ENCODE data around the gene ESPN. TPM values are rescaled to one million over a fixed set of nuclear protein-coding genes. Genes with fewer than 3 reads are reported as not detected.

The ESPN gene
- total RNA-seq, 1 experiment from 2014 or later: 2.2 TPM

- H3K9me3 Mint-ChIP-seq (ENCODE audit: low read depth, unreplicated experiment): no peaks in the 10 kb centered on the region
- no peak overlapping the region for H3K27ac Mint-ChIP-seq (ENCODE audit: unreplicated experiment)
- H3K27me3 Mint-ChIP-seq (ENCODE audit: unreplicated experiment): peaks cover 20% of the 10 kb centered on the region
- intact Hi-C loops (cut with micrococcal nuclease; ENCODE audit: unreplicated experiment): no loop called here
- H3K4me3 Mint-ChIP-seq (ENCODE audit: low read depth, unreplicated experiment): no peak overlapping the region
- TF ChIP-seq, protein P1, sequence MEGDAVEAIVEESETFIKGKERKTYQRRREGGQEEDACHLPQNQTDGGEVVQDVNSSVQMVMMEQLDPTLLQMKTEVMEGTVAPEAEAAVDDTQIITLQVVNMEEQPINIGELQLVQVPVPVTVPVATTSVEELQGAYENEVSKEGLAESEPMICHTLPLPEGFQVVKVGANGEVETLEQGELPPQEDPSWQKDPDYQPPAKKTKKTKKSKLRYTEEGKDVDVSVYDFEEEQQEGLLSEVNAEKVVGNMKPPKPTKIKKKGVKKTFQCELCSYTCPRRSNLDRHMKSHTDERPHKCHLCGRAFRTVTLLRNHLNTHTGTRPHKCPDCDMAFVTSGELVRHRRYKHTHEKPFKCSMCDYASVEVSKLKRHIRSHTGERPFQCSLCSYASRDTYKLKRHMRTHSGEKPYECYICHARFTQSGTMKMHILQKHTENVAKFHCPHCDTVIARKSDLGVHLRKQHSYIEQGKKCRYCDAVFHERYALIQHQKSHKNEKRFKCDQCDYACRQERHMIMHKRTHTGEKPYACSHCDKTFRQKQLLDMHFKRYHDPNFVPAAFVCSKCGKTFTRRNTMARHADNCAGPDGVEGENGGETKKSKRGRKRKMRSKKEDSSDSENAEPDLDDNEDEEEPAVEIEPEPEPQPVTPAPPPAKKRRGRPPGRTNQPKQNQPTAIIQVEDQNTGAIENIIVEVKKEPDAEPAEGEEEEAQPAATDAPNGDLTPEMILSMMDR (IDR thresholded peaks at IDR 0.05; ENCODE audit: unreplicated experiment): no peak
- CTCF ChIA-PET: no interaction called here
- DNase-seq: no peak
- H3K4me1 Mint-ChIP-seq (ENCODE audit: low read depth, unreplicated experiment): no peaks in the 10 kb centered on the region
- no TSS peak for BruUV-seq (replicated peaks)
- H3K36me3 Mint-ChIP-seq (ENCODE audit: insufficient read depth, unreplicated experiment): no peaks in the 10 kb centered on the region
These were observed 85.3 kb downstream of the ESPN start for GRCh38 chr1:6509919-6510291.

DNA sequence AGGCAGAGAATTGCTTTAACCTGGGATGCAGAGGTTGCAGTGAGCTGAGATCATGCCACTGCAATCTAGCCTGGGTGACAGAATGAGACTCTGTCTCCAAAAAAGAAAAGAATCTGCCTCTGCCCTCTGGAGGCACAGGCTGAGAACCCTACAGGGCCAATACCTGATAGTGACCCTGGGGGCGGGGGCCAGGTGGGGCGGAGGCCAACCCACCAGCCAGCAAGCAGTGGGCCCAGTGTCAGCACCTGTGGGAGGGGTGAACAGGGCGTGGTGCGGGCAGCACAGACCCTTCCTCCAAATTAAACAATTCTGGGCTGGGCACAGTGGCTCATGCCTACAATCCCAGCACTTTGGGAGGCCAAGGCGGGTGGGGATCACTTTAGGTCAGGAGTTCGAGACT, 85.9 kb downstream of the ESPN start:
- intact Hi-C loops (cut with micrococcal nuclease; ENCODE audit: unreplicated experiment): no loop called here
- TF ChIP-seq, protein P1 (IDR thresholded peaks at IDR 0.05; ENCODE audit: unreplicated experiment): no peak
- Mint-ChIP-seq H3K36me3 (ENCODE audit: insufficient read depth, unreplicated experiment) (no peaks in the 10 kb centered on the region), H3K4me1 (ENCODE audit: low read depth, unreplicated experiment) (no peaks in the 10 kb centered on the region), H3K27me3 (ENCODE audit: unreplicated experiment) (peaks cover 14% of the 10 kb centered on the region), H3K27ac (ENCODE audit: unreplicated experiment) (no peak overlapping the region), H3K4me3 (ENCODE audit: low read depth, unreplicated experiment) (no peak overlapping the region), H3K9me3 (ENCODE audit: low read depth, unreplicated experiment) (no peaks in the 10 kb centered on the region)
- CTCF ChIA-PET: no interaction called here
- DNase-seq: no peak
- BruUV-seq (replicated peaks): no TSS peak

Small RNAs within 50 kb of the gene (microRNA-seq; reads per million reads assigned to microRNA genes)
- gene MIR4252: not detected

Other genes with a start within 250 kb of the ESPN start
- gene CHD5, start 244.5 kb upstream of the ESPN start, total RNA-seq (2022): 0.27 and 0.28 TPM in 2 replicates
- 256 and 259 TPM in 2 replicates for gene RPL22, start 225.2 kb upstream of the ESPN start, total RNA-seq (2022)
- gene RNF207, start 218.7 kb upstream of the ESPN start, total RNA-seq (2022): 146 and 160 TPM in 2 replicates
- 54.5 and 56.2 TPM in 2 replicates for gene ICMT, start 188.8 kb upstream of the ESPN start, total RNA-seq (2022)
- gene HES3, start 180.6 kb upstream of the ESPN start, total RNA-seq (2022): not detected in 2 replicates
- gene GPR153, start 163.7 kb upstream of the ESPN start, total RNA-seq (2022): 3.7 and 4.7 TPM in 2 replicates
- gene ACOT7, start 31.0 kb upstream of the ESPN start, total RNA-seq (2022): 32.1 and 36.2 TPM in 2 replicates
- gene HES2, start 4.9 kb upstream of the ESPN start, total RNA-seq (2022): not detected in 2 replicates
- gene TNFRSF25, start 41.4 kb downstream of the ESPN start, total RNA-seq (2022): 6.4 and 10.1 TPM in 2 replicates
- 5.1 and 7.8 TPM in 2 replicates for gene PLEKHG5, start 66.9 kb downstream of the ESPN start, total RNA-seq (2022)
- gene NOL9, start 129.7 kb downstream of the ESPN start, total RNA-seq (2022): 27.2 and 30.4 TPM in 2 replicates
- not detected in 2 replicates for gene TAS1R1, start 130.5 kb downstream of the ESPN start, total RNA-seq (2022)
- 24.4 and 25.2 TPM in 2 replicates for gene ZBTB48, start 155.2 kb downstream of the ESPN start, total RNA-seq (2022)
- 21.8 and 23.5 TPM in 2 replicates for gene KLHL21, start 178.1 kb downstream of the ESPN start, total RNA-seq (2022)
- gene PHF13, start 189.0 kb downstream of the ESPN start, total RNA-seq (2022): 14.2 and 14.5 TPM in 2 replicates
- 11.4 and 11.5 TPM in 2 replicates for gene THAP3, start 200.1 kb downstream of the ESPN start, total RNA-seq (2022)

Data from Calu3 (cell line).